Stimulated activated CD4-positive, alpha-beta T cell treated with anti-CD3 and anti-CD28 coated beads, Interleukin-4, amount 100 ng/mL, for 48 hours (primary cell): ENCODE measurements around the gene SHCBP1L.

Experiments
- DNase-seq, 2 donors: peaks; one replicate each; pipeline ENCODE4 v3.0.0-alpha.2; 2020; ENCODE audit warnings: low read depth in 2 of 2

The SHCBP1L gene

GRCh38 chr1:182890927-182891610 lies 61.9 kb downstream of the SHCBP1L start:
- DNase-seq: no peak

DNA sequence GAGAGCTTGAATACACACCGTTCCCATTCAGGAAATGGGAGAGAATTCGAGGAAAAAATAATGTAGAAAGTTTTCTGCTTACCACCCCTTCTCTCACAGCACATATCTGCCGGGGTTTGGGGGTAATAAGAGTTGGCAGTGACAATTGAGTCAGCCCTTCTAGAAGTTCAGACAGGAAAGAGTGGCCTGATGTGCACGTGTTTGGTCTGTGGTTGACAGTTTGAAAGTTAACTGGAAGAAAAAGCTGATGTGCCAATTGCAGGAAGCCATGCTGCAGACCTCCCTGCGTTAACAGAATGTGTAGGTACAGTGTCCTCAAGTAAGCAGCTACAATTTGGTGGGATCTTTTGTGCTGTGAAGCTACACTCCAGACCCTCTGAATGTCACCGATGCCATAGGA lies 63.0 kb downstream of the SHCBP1L start:
- DNase-seq: no peak

- no peak for DNase-seq
Observed at GRCh38 chr1:182888736-182889531, 64.0 kb downstream of the SHCBP1L start.

DNA sequence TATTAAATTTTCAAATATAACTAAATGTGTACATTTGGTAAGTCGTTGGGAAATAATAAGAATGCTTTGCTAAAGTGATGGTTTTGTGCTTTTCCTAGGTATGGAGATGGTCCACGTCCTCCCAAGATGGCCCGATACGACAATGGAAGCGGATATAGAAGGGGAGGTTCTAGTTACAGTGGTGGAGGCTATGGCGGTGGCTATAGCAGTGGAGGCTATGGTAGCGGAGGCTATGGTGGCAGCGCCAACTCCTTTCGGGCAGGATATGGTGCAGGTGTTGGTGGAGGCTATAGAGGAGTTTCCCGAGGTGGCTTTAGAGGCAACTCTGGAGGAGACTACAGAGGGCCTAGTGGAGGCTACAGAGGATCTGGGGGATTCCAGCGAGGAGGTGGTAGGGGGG lies 66.0 kb downstream of the SHCBP1L start:
- no peak for DNase-seq

- DNase-seq: no peak
Observed at GRCh38 chr1:182885591-182885990, 67.4 kb downstream of the SHCBP1L start.

DNA sequence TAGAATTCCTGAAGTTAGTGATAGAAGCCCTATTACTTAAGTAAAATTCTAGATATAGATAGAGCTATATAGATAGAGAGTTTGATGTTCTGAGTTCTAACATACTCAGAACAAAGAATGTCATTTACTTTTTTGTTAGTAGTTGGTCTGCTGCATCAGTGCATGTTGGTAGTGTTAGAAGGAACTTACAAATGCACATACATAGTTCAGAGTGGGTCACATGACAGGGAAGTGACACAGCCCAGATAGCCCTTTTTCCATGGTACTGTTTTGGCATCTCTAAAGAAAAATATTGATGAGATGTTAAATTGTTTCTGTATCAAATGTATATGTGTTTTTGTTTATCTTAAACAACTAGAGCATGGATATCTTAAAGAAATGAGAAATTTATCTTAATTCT lies 68.1 kb downstream of the SHCBP1L start:
- no peak for DNase-seq

DNA sequence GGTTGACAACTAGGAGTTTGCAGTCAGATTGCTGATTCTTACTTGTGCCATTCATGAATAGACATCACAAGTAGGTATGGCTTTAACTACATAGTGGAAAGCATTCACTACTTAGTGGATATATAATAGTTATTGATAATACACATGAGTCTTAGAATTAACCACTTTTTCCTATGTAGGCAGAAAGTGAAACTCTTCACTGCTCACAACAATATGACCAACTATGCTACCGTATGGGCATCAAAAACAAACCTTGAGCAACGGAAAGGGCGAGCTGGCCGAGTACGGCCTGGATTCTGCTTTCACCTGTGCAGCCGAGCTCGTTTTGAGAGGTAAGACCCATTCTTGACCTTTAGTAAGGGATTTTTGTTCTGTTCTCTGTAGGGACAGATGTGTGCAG lies 75.1 kb downstream of the SHCBP1L start:
- no peak for DNase-seq

DNA sequence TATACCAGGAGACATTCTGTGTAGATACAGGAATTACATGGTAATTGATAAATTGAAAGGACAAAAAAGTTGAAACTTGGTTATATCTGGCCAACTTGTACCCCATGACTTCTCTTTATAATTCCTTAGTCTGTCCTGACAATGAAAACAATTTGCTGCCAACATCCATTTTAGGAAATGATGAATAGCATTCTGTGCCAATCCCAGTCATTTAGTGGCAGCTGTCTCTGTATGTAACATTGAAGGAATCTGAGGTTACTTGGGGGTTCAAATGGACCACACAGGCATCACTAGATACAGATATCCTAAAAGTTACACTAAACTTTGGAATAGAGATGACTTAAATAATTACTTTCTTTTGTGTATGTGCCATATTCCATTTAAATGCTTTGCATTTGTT lies 75.6 kb downstream of the SHCBP1L start:
- DNase-seq: no peak

- DNase-seq: no peak
Observed at GRCh38 chr1:182875889-182876288, 77.1 kb downstream of the SHCBP1L start.

DNA sequence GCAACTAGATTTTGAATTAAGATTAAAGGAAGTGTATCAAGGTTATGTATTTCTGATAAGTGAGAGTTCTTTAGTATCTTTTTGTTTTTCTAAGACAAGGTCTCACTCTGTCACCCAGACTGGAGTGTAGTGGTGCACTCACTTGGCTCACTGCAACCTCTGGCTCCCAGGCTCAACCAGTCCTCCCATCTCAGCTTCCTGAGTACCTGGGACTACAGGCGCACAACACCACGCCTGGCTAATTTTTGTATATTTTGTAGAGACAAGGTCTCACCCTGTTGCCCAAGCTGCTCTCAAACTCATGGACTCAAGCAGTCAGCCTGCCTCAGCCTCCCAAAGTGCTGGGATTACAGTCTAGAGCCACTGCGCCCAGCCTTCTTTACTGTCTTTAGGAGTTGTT lies 80.1 kb downstream of the SHCBP1L start:
- DNase-seq: no peak

DNA sequence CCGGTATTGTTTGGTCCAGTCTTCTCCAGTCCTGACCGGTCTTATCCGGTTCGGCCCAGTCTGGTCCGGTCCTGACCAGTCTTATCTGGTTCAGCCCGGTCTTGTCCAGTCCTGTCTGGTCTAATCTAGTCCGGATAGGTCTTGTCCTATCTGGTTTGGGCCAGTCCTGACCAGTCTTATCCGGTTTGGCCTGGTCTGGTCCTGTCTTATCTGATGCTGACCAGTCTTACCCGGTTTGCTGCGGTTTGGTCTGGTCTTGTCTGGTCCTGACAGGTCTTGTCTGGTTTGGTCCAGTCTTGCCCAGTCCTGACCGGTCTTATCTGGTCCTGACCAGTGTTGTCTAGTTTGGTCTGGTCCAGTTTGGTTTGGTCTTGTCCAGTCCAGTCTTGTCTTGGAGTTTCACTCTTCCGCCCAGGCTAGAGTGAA lies 83.7 kb downstream of the SHCBP1L start:
- no peak for DNase-seq

DNA sequence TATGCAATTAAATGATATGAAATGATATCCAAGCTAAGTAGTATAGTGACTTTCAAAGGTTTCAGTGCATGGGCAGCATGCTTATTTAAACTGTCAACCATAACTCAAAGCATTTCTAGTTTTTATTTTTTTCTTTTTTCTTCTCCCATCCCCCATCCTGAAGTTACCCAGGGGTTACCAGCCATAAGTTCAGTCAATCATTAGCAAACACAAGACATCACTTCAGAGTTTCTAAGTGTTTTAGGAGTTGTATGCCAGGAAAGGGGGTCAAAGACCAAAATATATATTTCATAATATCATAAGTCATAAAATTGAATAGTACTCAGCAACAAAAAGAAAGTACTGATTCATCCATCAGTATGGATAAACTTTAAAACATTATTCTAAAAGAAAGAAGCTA lies 85.1 kb downstream of the SHCBP1L start:
- no peak for DNase-seq

- DNase-seq: no peak
Observed at GRCh38 chr1:182863940-182864339, 89.0 kb downstream of the SHCBP1L start.

DNA sequence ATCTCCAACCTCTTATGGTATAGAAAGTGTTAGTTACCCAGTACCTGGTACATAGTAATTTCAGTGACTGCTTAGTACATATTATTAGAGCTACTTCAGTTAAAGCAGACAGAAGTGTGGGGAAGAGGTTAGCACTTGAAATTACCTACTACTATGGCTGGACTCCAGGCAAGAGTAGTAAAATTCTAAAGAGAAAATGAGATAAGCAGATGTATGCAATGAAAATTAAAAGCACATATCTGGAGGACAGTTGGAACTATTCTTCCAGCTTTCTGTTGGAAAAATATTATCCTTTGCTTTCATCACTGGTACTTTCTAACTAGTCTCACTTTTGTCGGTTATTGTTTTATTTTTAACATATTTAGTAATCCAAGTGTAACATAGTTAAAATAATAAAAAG lies 90.1 kb downstream of the SHCBP1L start:
- no peak for DNase-seq

DNA sequence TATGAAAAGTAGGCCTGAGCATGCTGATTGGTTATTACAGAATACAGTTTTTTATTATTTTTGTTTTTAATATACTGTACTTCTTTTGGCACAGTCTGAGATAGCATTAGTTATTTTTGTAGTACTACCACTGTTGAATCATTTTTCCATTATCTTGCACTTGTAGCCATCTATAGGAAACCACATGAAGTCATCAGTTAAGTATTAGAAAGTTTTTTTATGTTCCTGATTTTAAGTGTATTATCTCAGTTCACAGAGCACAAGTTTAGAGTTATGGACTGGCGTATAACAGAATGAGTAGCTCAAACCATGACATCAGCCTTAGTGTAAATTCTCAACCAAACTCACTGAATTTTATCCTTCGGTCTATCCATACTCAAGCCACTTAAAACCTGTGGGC lies 91.0 kb downstream of the SHCBP1L start:
- DNase-seq: no peak

DNA sequence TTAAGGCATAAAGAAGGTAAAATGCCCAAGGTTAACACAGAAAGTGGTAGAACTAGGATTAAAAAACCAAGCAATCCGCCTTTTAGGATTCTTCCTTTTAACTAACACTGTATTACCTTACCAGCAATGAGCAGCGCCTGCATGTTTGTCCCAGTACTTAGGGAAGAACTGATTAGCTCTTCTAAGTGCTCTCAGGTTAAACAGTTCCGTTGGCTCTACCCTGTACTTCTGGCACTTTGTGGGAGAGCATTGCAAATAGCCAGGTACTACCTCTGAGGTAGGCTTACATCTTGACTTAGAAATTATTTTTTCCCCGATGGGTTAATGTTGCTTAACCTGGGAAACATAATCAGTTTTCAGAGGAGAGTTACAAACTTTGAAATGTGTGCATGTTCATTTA lies 92.3 kb downstream of the SHCBP1L start:
- DNase-seq: no peak

- no peak for DNase-seq
Observed at GRCh38 chr1:182857212-182857611, 95.8 kb downstream of the SHCBP1L start.

- DNase-seq: no peak
Observed at GRCh38 chr1:182855911-182856310, 97.1 kb downstream of the SHCBP1L start.

DNA sequence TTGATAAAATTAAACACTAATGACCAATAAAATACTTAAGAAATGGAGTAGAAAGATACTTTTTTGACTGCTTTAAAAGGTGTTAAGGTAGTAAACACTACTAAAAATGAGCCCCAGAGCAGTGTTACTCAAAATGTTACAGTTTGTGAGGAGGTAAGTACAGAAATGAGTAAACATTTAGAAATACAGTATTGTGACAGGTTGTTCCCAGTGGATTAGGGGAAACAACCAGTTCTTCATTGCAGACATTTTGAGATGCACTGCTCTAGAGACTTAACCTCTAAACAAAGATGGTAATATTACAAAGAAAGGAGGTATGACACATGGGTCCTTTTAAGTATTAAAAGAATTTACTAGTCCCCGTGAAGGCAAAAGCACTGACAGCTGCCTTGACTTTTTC lies 101.1 kb downstream of the SHCBP1L start:
- DNase-seq: no peak

DNA sequence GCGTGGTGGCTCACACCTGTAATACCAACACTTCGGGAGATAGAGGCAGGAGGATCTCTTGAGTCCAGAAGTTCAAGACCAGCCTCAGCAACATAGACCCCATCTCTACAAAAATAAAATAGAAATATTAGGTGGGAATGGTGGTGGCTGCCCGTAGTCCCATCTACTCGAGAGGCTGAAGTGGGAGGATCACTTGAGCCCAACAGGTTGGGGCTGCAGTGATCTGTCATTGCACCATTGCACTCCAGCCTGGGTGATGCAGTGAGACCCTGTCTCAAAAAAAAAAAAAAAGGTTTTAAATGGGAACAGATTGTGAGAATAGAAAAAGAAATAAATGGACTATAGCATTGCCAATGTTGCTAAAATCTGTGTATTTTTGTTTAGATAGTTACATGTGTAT lies 102.6 kb downstream of the SHCBP1L start:
- DNase-seq: no peak
